Thymus (tissue), 11 donors: ENCODE data around the gene PES1. TPM values are rescaled to one million over a fixed set of nuclear protein-coding genes. Genes with fewer than 3 reads are reported as not detected.
"Not testable (repeated sequence)": the region's sequence is repeated elsewhere in the genome, so short reads cannot be mapped to it uniquely, and the experiment has no call there.

Source experiments
- DNase-seq, 9 donors: peaks; one replicate each; pipeline ENCODE4 v3.0.0-alpha.2; 2013; ENCODE audit warnings: low spot score in 9 of 9, low read depth in 6 of 9, missing footprints in 1 of 9
- H3K27ac ChIP-seq, 2 donors: one replicate each; pipeline ENCODE4 v1.5.1; 2013; ENCODE audit warnings: control low read depth in 1 of 2, low read depth in 1 of 2, low read length in 1 of 2, mild to moderate bottlenecking in 1 of 2, moderate library complexity in 1 of 2
- H3K27me3 ChIP-seq, 2 donors: one replicate each; pipeline ENCODE4 v1.5.1; 2013; ENCODE audit warnings: low read length in 1 of 2; ENCODE audit not compliant: control insufficient read depth in 2 of 2, insufficient read depth in 1 of 2
- H3K36me3 ChIP-seq, 2 donors: one replicate each; pipeline ENCODE4 v1.5.1; 2013; ENCODE audit warnings: low read length in 1 of 2, mild to moderate bottlenecking in 1 of 2, moderate library complexity in 1 of 2; ENCODE audit not compliant: control insufficient read depth in 2 of 2, insufficient read depth in 2 of 2
- H3K4me1 ChIP-seq, 2 donors: one replicate each; pipeline ENCODE4 v1.5.1; 2013; ENCODE audit warnings: low read length in 2 of 2; ENCODE audit not compliant: control insufficient read depth in 2 of 2, insufficient read depth in 2 of 2
- H3K4me3 ChIP-seq, 2 donors: one replicate each; pipeline ENCODE4 v1.5.1; 2013; ENCODE audit warnings: low read length in 2 of 2, control low read depth in 1 of 2, mild to moderate bottlenecking in 1 of 2
- H3K9me3 ChIP-seq, 2 donors: one replicate each; pipeline ENCODE4 v1.5.1; 2013; ENCODE audit warnings: low read length in 1 of 2, mild to moderate bottlenecking in 1 of 2; ENCODE audit not compliant: control insufficient read depth in 2 of 2, insufficient read depth in 1 of 2
- WGBS: extraction: QIAGEN DNeasy Blood & Tissue Kit; methylation state at CpG from one replicate; pipeline ENCODE4 v1.1.7; 2013; 5-methylcytosine and 5-hydroxymethylcytosine counted together
- polyA plus RNA-seq: library from polyadenylated mRNA; stranded (reverse); fragments of 200-250 nt; gene quantifications from one replicate; pipeline ENCODE4 v1.2.3, GENCODE V29; 2013
- total RNA-seq: library from RNA; stranded (reverse); fragments of 120-200 nt; gene quantifications from one replicate; pipeline ENCODE4 v1.2.4, GENCODE V29; 2013
- donor health status: healthy.

The PES1 gene
- total and polyA plus RNA-seq, 2 donors = 48.7 to 53.3 TPM

DNA sequence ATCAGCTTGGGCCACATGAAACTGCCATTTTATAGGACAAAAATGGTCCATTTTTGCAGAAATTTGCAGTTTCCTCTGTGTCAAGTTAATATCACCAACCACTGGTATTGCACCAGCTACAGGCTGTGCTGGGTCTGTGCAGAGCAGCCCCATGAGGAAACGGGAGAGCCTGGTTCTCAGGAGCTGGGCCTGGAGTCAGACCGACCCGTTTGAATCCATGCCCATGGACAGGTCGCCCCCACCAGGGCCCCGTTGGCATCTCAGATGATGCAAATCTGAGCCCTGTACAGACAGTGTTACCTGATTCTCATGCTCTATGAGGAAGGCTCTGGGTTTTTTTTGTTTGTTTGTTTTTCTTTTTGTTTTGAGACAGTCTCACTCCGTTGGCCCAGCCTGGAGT lies 35.3 kb downstream of the PES1 start:
- Histone ChIP-seq H3K27ac (no peak overlapping the region), H3K27me3 (no peaks in the 10 kb centered on the region), H3K4me1 (no peaks in the 10 kb centered on the region), H3K9me3 (no peaks in the 10 kb centered on the region), H3K4me3 (no peak overlapping the region), H3K36me3 (no peaks in the 10 kb centered on the region)
- DNase-seq = no peak
- 93% methylated on average over 6 of the region's 6 CpGs for WGBS

DNA sequence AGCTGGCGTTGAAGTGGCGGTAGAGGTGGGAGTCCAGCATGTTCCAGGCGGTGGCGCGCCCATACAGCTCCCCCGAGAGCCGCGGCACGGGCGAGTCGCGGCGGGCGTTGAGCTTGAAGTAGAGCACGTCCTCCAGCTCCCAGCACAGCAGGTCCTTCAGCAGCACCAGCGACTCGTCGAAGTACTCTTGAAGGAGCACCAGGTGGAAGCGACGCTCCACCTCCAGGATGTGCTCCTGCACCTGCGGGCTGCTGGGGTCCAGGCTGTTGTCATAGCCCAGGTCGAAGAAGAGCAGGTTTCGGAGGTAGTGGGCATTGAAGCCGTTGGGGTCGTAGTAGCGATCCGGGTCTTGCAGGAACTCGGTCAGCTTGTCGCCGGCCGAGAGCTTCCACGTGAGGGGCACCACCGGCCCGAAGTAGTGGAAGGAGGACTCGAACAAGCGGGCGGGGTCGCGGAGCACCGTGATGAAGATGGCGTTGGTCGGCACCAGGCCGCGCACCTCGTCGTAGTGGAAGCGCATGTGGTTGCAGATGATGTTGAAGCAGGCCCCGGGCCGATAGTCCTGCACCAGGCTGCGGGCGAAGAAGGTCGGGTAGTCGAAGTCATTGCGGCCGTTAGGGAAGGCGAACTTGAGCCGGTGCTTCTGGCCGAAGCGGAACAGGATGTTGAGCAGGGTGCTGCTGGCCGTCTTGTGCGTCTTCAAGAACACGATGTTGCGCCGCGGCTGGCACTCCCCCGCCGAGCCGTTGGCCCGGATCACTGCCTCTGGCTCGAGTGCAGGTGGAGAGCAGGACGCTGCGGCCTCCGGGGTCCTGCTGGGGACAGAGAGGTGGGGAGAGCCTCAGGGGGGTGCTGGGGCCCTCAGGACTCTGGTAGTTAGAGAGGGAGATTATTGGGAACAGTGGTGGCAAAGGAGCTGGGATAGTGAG lies 36.2 kb downstream of the PES1 start:
- Histone ChIP-seq H3K4me1 (no peaks in the 10 kb centered on the region), H3K9me3 (no peaks in the 10 kb centered on the region), H3K4me3 (no peak overlapping the region), H3K27me3 (no peaks in the 10 kb centered on the region), H3K27ac (no peak overlapping the region), H3K36me3 (no peaks in the 10 kb centered on the region)
- no peak for DNase-seq
- WGBS = 98% methylated on average over 73 of the region's 73 CpGs

- Histone ChIP-seq H3K4me1 (no peaks in the 10 kb centered on the region), H3K27me3 (peaks cover 0 to under 1% of the 10 kb centered on the region in 2 donors), H3K4me3 (no peak overlapping the region), H3K9me3 (no peaks in the 10 kb centered on the region), H3K36me3 (no peaks in the 10 kb centered on the region), H3K27ac (no peak overlapping the region)
- DNase-seq = no peak
- WGBS = 92% methylated on average over 7 of the region's 7 CpGs
These were observed 37.7 kb downstream of the PES1 start for GRCh38 chr22:30553971-30554370.

GRCh38 chr22:30552719-30553118 lies 39.0 kb downstream of the PES1 start:
- H3K9me3 ChIP-seq = no peaks in the 10 kb centered on the region
- no peak overlapping the region for H3K4me3 ChIP-seq
- no peak overlapping the region for H3K27ac ChIP-seq
- H3K4me1 ChIP-seq = no peaks in the 10 kb centered on the region
- WGBS = 48% methylated on average over 1 of the region's 1 CpG
- no peak for DNase-seq
- H3K27me3 ChIP-seq = peaks cover 0 to 2% of the 10 kb centered on the region in 2 donors
- H3K36me3 ChIP-seq = no peaks in the 10 kb centered on the region

DNA sequence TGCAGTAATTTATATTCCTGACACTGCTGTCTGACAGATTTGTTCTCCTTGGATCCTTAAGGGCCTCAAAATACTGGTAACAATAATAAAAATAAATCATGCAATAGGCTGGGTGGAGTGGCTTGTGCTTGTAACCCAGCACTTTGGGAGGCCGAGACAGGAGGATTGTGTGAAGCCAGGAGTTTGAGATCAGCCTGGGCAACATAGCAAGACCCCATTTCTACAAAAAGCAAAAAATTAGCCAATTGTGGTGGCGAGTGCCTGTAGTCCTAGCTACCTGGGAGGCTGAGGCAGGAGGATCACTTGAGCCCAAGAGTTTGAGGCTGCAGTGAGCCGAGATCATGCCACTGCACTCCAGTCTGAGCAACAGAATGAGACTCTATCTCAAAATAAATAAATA lies 39.9 kb downstream of the PES1 start:
- H3K4me3 ChIP-seq, H3K36me3 ChIP-seq, H3K4me1 ChIP-seq, DNase-seq, H3K27ac ChIP-seq, H3K9me3 ChIP-seq, H3K27me3 ChIP-seq: not testable (repeated sequence)
- 95% methylated on average over 3 of the region's 3 CpGs for WGBS

DNA sequence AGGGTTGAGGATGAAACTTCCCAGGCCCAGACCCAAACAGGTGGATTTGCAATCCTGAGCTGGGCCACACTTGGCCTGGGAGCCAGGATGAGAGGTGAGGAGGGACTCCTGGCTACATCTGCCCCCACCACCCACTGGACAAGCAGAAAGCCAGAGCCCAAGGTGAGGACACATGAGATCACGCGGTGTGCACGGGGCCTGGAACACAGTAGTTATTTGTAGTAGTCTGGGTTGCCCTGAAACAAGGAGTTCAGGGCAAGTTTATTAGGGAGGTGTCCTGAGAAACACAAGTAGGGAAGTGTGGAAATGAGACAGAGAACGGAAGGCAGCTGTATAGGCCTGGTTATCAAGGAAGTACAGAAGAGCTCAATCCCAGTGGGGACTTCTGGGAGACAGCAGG lies 44.5 kb downstream of the PES1 start:
- no peak for DNase-seq
- H3K4me1 ChIP-seq = no peaks in the 10 kb centered on the region
- peaks cover 19 to 34% of the 10 kb centered on the region in 2 donors for H3K27me3 ChIP-seq
- 95% methylated on average over 4 of the region's 4 CpGs for WGBS
- no peak overlapping the region for H3K27ac ChIP-seq
- no peaks in the 10 kb centered on the region for H3K9me3 ChIP-seq
- no peaks in the 10 kb centered on the region for H3K36me3 ChIP-seq
- no peak overlapping the region for H3K4me3 ChIP-seq

DNA sequence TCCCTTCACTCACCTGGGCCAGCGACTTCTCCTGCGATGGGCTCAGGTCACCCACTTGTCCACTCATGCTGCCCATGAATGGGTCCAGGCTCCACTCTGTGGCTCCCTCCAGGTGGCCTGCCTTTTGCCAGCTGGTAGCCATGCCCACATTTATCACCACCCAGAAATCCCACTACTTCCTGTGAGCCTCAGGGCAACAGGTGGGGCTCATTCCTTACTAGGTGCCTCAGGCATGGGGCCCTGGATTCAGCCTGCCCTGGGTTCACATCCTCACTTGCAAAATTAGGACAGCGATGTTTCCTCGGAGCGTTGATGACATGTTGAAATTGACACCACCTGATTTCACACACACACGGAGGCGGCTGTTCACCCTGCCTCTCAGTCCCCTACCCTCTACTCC lies 45.1 kb downstream of the PES1 start, which contains the start of gene SEC14L6:
Gene SEC14L6 (minus strand): TSS at position 126 of the 400 bp plus-strand sequence. CDS start 59 bp downstream, at position 67.
- no peaks in the 10 kb centered on the region for H3K9me3 ChIP-seq
- 97% methylated on average over 7 of the region's 7 CpGs for WGBS
- H3K27me3 ChIP-seq = peaks cover 24 to 39% of the 10 kb centered on the region in 2 donors
- DNase-seq = no peak
- no peaks in the 10 kb centered on the region for H3K36me3 ChIP-seq
- H3K4me1 ChIP-seq = no peaks in the 10 kb centered on the region
- no peak within 1 kb of the TSS for H3K27ac ChIP-seq
- no peak within 1 kb of the TSS for H3K4me3 ChIP-seq

- H3K27ac ChIP-seq = no peak overlapping the region
- WGBS = 87% methylated on average over 12 of the region's 12 CpGs
- no peak for DNase-seq
- no peaks in the 10 kb centered on the region for H3K36me3 ChIP-seq
- H3K4me3 ChIP-seq = no peak overlapping the region
- H3K9me3 ChIP-seq = no peaks in the 10 kb centered on the region
- H3K27me3 ChIP-seq = peaks cover 27 to 60% of the 10 kb centered on the region in 2 donors
- H3K4me1 ChIP-seq = no peaks in the 10 kb centered on the region
These were observed 48.9 kb downstream of the PES1 start for GRCh38 chr22:30542811-30543188.

- DNase-seq = no peak
- Histone ChIP-seq H3K4me1 (no peaks in the 10 kb centered on the region), H3K9me3 (no peaks in the 10 kb centered on the region), H3K36me3 (no peaks in the 10 kb centered on the region), H3K4me3 (no peak overlapping the region), H3K27ac (no peak overlapping the region), H3K27me3 (peaks cover 27 to 60% of the 10 kb centered on the region in 2 donors)
- 11% methylated on average over 64 of the region's 64 CpGs for WGBS
These were observed 49.5 kb downstream of the PES1 start for GRCh38 chr22:30541961-30542810.
